ENCODE measurements around the gene LRMDA.

GRCh38 chr10:76172020-76172419 is 740.6 kb downstream of the LRMDA start:
- TF ChIP-seq CTCF (IDR thresholded peaks at IDR 0.05) = no peak
- TF ChIP-seq POLR2AphosphoS5 (IDR thresholded peaks at IDR 0.05) = no peak
